Activated T-helper 1 cell treated with anti-CD3 and anti-CD28 coated beads, Interleukin-2, amount 50 U/mL, for 16 hours (primary cell): Measurements from ENCODE around the gene ATP5MK.
"Not testable (repeated sequence)": the region's sequence is repeated elsewhere in the genome, so short reads cannot be mapped to it uniquely, and the experiment has no call there.

ENCODE experiments used
- DNase-seq, 2 donors: peaks; one replicate each; pipeline ENCODE4 v3.0.0-alpha.2; 2020; ENCODE audit warnings: low read depth in 1 of 2, low spot score in 1 of 2

Gene ATP5MK

GRCh38 chr10:103397191-103397825, 1.0 kb upstream of the ATP5MK start:
- DNase-seq: no peak

- DNase-seq: no peak
These were observed 463 bp upstream of the ATP5MK start for GRCh38 chr10:103396789-103397087.

DNA sequence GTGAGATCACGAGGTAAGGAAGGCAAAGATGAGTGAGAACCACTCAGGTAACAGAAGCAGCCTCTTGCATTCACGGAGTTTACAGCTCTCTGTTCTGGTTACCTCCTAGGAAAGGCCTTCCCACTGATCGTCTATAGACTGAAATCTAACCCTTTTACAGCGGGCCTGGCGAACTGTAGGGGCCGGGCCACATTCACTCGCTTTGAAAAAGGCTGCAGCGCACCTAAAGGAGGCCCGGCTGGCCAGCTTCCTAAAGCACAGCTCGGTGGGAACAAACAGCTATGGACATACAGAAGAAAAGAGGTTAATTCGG, 565 bp downstream of the ATP5MK start:
- no peak for DNase-seq

- no peak for DNase-seq
These were observed 2.1 kb downstream of the ATP5MK start for GRCh38 chr10:103394180-103394579.

- DNase-seq: no peak
These were observed 13.5 kb downstream of the ATP5MK start for GRCh38 chr10:103382769-103383168.

DNA sequence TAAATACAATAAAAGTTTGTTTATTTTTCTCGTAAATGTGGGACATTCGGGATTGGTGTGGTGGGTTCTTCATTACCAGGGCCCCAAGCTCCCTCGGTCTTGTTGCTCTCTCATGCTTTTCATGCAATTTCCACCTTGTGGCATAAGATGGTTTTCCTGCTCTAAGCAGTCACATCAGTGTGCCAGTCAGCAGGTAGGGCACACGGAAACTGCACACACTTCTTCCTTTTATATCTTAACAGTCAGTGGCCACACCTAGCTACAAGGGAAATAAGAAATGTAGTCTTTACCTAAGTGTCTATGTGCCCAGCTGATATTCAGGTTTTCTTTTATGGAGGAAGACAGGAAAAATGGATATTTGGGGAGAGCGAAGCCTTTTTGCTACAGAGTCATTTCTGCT, 22.0 kb downstream of the ATP5MK start:
- no peak for DNase-seq

DNA sequence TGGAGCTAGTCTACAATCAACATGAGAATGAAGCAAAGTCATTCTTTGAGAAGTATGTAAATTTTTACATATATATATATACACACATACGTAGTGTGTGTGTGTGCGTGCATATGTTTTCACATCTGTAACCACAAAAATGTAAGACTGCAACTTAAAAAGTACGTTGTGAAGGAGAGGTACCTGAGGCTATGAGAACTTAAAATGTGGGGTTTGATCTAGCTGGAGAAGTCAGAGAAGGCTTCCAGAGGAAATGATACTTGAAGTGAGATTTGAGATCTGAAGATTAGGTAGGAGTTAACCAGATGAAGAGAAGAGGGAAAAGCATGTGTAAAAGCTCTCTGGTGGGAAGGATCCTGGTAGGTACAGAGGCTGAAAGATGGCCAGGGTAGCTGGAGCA, 22.7 kb downstream of the ATP5MK start:
- DNase-seq: no peak

DNA sequence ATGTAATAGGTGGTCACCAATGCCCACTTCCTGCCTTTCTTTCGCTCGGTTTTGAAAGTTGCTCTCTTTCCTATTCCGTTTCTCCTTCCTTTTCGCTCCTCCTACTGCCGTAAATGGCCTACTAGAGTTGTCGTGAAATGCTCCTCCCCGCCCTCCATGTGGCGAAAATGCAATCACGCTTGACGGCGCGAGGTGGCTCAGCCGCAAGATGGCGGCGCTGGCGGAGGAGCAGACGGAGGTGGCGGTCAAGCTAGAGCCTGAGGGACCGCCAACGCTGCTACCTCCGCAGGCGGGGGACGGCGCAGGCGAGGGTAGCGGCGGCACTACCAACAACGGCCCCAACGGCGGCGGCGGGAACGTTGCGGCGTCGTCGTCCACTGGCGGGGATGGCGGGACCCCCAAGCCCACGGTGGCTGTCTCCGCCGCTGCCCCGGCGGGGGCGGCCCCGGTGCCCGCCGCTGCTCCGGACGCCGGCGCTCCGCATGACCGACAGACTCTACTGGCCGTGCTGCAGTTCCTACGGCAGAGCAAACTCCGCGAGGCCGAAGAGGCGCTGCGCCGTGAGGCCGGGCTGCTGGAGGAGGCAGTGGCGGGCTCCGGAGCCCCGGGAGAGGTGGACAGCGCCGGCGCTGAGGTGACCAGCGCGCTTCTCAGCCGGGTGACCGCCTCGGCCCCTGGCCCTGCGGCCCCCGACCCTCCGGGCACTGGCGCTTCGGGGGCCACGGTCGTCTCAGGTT, 28.3 kb downstream of the ATP5MK start, which contains the start of gene TAF5:
TSS of gene TAF5 (plus strand) at position 195 of the 737 bp plus-strand sequence. CDS start at position 209, 14 bp downstream.
- DNase-seq: peak; percentile 73 to 82

GRCh38 chr10:103367379-103367781, 28.9 kb downstream of the ATP5MK start:
- DNase-seq: no peak

- not testable (repeated sequence) for DNase-seq
These were observed 35.5 kb downstream of the ATP5MK start for GRCh38 chr10:103360791-103361190.

DNA sequence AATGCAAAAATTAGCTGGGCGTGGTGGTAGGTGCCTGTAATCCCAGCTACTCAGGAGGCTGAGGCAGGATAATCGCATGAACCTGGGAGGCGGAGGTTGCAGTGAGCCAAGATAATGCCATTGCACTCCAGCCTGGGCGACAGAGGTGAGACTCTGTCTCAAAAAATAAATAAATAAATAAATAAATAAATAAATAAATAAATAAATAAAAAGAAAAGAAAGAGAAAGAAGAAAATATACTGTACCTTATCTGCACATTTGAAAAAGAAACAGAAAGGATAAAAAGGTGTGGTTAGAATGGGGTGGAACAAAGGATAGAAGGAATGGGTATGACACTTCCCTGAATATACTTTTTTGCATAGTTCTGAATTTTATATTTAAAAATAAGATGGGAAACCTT, 36.8 kb downstream of the ATP5MK start:
- DNase-seq: not testable (repeated sequence)

- DNase-seq: no peak
These were observed 40.2 kb downstream of the ATP5MK start for GRCh38 chr10:103355906-103356599.

DNA sequence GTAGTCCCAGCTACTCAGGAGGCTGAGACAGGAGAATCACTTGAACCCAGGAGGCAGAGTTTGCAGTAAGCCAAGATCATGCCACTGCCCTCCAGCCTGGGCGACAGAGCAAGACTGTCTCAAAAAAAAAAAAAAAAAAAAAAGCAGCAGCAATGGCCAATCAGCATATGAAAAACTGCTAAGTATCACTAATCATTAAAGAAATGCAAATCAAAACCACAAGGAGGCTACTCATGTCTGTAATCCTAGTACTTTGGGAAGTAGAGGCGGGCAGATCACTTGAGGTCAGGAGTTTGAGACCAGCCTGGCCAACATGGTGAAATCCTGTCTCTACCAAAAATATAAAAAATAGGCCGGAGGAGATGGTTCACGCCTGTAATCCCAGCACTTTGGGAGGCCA, 41.7 kb downstream of the ATP5MK start:
- DNase-seq: not testable (repeated sequence)

- no peak for DNase-seq
These were observed 43.0 kb downstream of the ATP5MK start for GRCh38 chr10:103353281-103353680.

DNA sequence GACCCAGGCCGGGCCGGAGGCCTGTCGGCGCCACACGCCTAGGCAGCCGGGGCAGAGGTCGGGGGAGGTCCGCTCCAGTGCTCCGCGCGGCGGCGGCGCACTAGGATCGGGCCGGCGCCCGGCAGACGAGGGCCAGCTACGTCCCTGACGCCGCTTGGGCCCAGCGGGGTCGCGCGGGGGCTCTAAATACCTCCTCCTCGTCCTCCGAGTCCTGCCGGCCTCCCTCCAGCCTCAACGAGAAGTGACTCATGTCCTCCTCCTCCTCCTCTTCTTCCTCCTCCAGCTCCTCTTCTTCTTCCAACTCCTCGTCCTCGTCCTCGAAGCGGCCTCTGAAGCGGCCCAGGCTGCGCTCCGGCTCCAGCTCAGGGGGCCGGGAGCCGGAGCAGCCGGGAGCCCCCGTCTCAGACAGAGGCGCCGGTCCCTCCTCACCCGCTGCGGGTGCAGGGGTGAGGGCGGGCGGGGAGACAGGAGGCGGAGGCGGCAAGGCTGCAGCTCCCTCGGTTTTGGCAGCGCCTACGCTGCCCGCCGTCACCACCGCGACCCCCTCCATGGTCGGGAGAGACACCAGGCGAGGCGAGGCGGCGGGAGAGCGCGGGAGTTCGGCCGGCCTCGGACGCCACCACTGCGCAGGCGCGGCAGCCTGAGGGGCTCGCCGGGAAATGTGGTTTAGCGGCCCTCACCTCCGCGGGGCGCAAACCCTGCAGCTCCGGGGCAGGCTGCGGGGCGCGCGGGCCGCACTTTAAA, 45.6 kb downstream of the ATP5MK start, which contains the start of gene PCGF6:
TSS of gene PCGF6 (minus strand) at position 624 of the 744 bp plus-strand sequence. CDS start at position 550, 74 bp downstream.
- peak; percentile 34 to 52 for DNase-seq

DNA sequence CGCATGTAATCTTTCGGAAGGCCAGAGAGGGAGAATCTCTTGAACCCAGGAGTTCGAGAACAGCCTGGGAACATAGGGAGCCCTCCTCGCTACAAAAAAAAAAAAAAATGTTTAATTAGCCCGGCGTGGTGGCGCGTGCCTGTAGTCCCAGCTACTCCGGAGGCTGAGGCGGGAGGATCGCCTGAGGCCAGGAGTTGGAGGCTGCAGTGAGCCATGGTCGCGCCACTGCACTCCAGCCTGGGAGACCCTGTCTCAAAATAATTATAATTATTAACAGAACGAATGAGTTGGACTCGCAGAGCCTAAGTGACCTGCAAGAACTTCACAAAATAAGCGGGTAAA, 46.1 kb downstream of the ATP5MK start:
- no peak for DNase-seq
